HFFc6 (cell line): Measurements from ENCODE around the gene PRDX6. TPM values are rescaled to one million over a fixed set of nuclear protein-coding genes. Genes with fewer than 3 reads are reported as not detected.
A peak's percentile ranks its signal among the peaks of the same experiment; 100 is the strongest.

Experiments
- DNase-seq: peaks from one replicate; pipeline ENCODE4 v3.0.0-alpha.2; 2018
- H3K27ac Mint-ChIP-seq: 2 replicates; pipeline ENCODE4 v1.8.0; 2020; ENCODE audit warnings: mild to moderate bottlenecking, mixed read lengths
- H3K27me3 Mint-ChIP-seq: 2 replicates; pipeline ENCODE4 v1.8.0; 2021; ENCODE audit warnings: mild to moderate bottlenecking, moderate library complexity, mixed read lengths; ENCODE audit not compliant: insufficient read depth
- H3K36me3 Mint-ChIP-seq: 2 replicates; pipeline ENCODE4 v1.8.0; 2021; ENCODE audit warnings: low read depth, mixed read lengths
- H3K4me1 Mint-ChIP-seq: 2 replicates; pipeline ENCODE4 v1.8.0; 2020; ENCODE audit warnings: low read depth, mixed read lengths
- H3K4me3 Mint-ChIP-seq: 2 replicates; pipeline ENCODE4 v1.8.0; 2020; ENCODE audit warnings: mild to moderate bottlenecking, moderate library complexity, mixed read lengths
- H3K9me3 Mint-ChIP-seq: 2 replicates; pipeline ENCODE4 v1.8.0; 2020; ENCODE audit warnings: mild to moderate bottlenecking, mixed read lengths
- CTCF ChIP-seq: fragments of 200-600 bp; sonication (generic); IDR thresholded peaks from 2 replicates; pipeline ENCODE4 v1.5.0; 2021; ENCODE audit warnings: antibody characterized with exemption, mild to moderate bottlenecking
- total RNA-seq, 6 experiments: library from RNA; stranded (reverse); fragmentation: NEBNext Ultra II Directional; extraction: Animal tissue kit (Norgen Biotek cat#: 25700); gene quantifications; 2 replicates in 1 of 6; 3 replicates in 5 of 6; pipeline ENCODE4 v1.2.3, GENCODE V29; 2021

Gene PRDX6
- total RNA-seq, 6 experiments from 2014 or later = 527 to 1,396 (median 553) TPM

- Mint-ChIP-seq H3K4me1 (peaks cover 6% of the 10 kb centered on the region), H3K27me3 (peaks cover 3% of the 10 kb centered on the region; the same call in 1 of the 2 replicates), H3K9me3 (peaks cover 4% of the 10 kb centered on the region; the same call in 1 of the 2 replicates), H3K4me3 (no peak overlapping the region), H3K27ac (no peak overlapping the region), H3K36me3 (no peaks in the 10 kb centered on the region)
- TF ChIP-seq CTCF = no peak
- DNase-seq = no peak
Observed at GRCh38 chr1:173499729-173500128, 22.6 kb downstream of the PRDX6 start.

- Mint-ChIP-seq H3K27me3 (peaks cover 3% of the 10 kb centered on the region; the same call in 1 of the 2 replicates), H3K9me3 (no peaks in the 10 kb centered on the region; the same call in 1 of the 2 replicates), H3K36me3 (no peaks in the 10 kb centered on the region), H3K4me3 (no peak overlapping the region), H3K4me1 (peaks cover 16% of the 10 kb centered on the region), H3K27ac (no peak overlapping the region)
- no peak for TF ChIP-seq CTCF
- DNase-seq = no peak
Observed at GRCh38 chr1:173502104-173502503, 25.0 kb downstream of the PRDX6 start.

GRCh38 chr1:173503391-173503790, 26.3 kb downstream of the PRDX6 start:
- peaks cover 29% of the 10 kb centered on the region for H3K4me1 Mint-ChIP-seq
- no peak overlapping the region for H3K27ac Mint-ChIP-seq
- H3K27me3 Mint-ChIP-seq = peaks cover 3% of the 10 kb centered on the region; the same call in 1 of the 2 replicates
- no peaks in the 10 kb centered on the region for H3K36me3 Mint-ChIP-seq
- peak overlapping the region; percentile 49; the same call in 1 of the 2 replicates for H3K4me3 Mint-ChIP-seq
- DNase-seq = peak; percentile 33
- no peaks in the 10 kb centered on the region for H3K9me3 Mint-ChIP-seq
- no peak for TF ChIP-seq CTCF

GRCh38 chr1:173504268-173504667, 27.1 kb downstream of the PRDX6 start:
- no peak for TF ChIP-seq CTCF
- no peaks in the 10 kb centered on the region for H3K36me3 Mint-ChIP-seq

GRCh38 chr1:173505391-173505790, 28.3 kb downstream of the PRDX6 start:
- H3K27me3 Mint-ChIP-seq = peaks cover 3% of the 10 kb centered on the region; the same call in 1 of the 2 replicates
- H3K4me1 Mint-ChIP-seq = peaks cover 35% of the 10 kb centered on the region
- DNase-seq = no peak
- no peak overlapping the region for H3K27ac Mint-ChIP-seq
- H3K4me3 Mint-ChIP-seq = no peak overlapping the region
- no peaks in the 10 kb centered on the region for H3K9me3 Mint-ChIP-seq
- no peak for TF ChIP-seq CTCF
- no peaks in the 10 kb centered on the region for H3K36me3 Mint-ChIP-seq

More at GRCh38 chr1:173504268-173504667, 27.1 kb downstream of the PRDX6 start:
- Mint-ChIP-seq H3K27ac (no peak overlapping the region), H3K27me3 (peaks cover 3% of the 10 kb centered on the region; the same call in 1 of the 2 replicates), H3K4me1 (peaks cover 35% of the 10 kb centered on the region), H3K4me3 (no peak overlapping the region), H3K9me3 (no peaks in the 10 kb centered on the region)
- no peak for DNase-seq
